Fibroblast of skin of left biceps (primary cell): ENCODE data around the gene JAML.

Experiments
- DNase-seq, 2 experiments: peaks; one replicate each; pipeline ENCODE4 v3.0.0-alpha.2; 2013; ENCODE audit warnings: low read depth in 2 of 2

JAML gene

GRCh38 chr11:118239509-118240205 lies 14.8 kb upstream of the JAML start:
- DNase-seq: no peak

GRCh38 chr11:118238929-118239328 lies 14.1 kb upstream of the JAML start:
- no peak for DNase-seq

DNA sequence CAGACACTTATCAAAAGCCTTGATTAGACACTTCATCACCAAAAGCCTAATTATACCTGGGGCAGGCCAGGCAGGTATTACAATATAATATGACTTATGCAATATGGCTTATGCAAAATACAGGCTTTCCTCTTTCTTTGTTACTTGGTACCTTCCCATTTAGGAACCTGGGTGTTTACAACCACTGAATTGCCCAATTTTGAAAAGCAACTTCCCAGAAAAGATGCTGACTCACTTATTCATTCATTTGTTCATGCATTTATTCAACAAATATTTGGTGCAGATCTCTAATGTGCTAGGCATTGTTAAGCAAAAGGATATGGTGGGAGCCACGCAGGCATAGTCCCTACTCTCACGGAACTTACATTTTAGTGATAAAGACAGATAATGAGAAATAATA lies 13.6 kb upstream of the JAML start:
- no peak for DNase-seq

- no peak for DNase-seq
Measured at GRCh38 chr11:118236170-118236569, 11.4 kb upstream of the JAML start.

GRCh38 chr11:118234833-118235232 lies 10.0 kb upstream of the JAML start:
- DNase-seq: no peak

DNA sequence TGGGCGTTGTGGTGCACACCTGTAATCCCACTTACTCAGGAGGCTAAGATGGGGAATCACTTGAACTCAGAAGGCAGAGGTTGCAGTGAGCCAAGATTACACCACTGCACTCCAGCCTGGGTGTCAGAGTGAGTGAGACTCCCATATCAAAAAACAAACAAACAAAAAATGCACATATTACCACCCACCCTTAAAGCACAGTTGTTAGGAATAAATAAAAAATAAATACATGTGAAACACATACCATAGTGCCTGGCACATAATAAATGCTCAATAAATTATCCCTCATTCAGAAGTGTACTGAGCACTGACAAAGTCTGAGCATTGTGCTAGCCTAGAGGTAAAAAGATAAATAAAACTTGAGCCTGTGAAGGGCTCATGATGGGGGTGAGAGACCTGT lies 9.0 kb upstream of the JAML start:
- no peak for DNase-seq

GRCh38 chr11:118233377-118233776 lies 8.6 kb upstream of the JAML start:
- DNase-seq: no peak

DNA sequence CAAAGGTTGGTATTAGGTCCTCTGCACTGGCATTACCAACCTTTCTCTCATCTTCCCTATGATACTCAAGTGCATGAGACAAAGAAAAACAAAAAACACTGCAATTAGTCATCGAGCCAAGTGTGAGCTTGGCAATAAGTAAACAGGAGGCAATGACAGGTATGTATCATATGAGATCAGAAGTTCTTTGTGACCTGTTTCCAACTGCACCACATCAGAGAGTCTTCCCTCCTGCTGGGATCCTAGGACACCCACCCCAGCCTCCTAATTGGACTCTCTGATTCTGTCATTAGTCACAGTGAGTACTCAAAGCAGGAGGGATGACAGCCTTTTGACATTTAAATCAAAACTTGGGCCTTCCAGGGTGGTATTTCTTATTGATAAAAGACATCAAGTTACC lies 7.8 kb upstream of the JAML start:
- no peak for DNase-seq

DNA sequence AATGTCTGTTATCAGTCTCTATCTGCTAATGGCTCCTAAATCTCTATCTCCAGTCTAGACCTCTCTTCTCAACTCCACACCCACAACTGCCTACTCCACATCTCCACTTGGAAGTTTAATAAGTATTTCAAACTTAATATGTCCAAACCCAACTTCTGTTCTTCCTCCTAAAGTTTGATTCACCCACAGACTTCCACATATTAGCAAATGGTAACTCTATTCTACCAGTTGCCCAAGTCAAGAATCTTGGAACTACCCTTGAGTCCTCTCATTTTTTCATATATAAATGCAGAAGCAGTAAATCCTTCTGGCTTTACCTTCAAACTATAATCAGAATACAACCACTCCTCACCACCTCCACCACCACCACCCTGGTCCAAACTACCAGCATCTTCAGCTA lies 6.7 kb upstream of the JAML start:
- no peak for DNase-seq

DNA sequence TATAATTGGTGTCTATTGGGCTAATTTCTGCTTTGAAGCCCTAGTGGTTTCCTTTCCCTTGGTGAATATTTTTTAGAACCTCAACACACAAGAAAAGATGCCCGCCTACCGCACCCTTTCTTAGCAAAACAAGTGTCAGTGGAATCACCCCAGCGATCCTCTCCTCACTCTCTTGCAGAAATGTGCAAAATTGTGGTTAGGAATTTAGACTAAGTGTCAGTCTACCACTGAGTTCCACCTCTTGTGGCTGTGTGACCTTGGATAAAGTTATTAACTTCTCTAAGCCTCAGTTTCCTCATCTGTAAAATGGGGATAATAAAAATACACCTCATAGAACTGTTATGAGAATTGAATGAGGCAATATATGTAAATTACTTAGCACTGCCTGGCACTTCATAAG lies 5.3 kb upstream of the JAML start:
- no peak for DNase-seq

DNA sequence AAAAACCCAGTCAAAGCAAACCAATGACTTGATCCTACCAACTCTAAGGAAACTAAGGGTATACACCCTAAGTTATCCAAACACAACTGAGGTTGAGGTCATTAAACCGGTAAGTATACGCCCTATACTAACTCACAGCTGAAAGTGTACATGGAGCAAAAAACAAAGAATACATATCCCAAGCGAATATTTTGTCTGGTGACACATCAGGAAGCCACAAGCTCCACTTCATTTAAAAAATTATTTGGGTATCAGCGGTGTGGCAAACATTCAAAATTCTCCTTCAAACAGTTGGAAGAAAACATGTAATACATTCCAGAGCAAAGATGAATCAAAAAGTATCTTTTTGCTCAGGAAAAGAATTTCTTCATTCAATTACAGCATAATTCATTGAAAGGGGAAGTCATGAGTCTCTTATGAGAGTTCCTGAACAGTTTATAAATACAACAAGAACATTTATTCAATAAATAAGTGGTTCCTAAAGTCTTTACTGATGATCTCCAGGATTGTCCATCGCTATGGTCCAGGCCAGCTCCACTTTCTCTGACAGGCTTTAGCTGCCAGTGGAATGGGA lies 4.5 kb upstream of the JAML start:
- no peak for DNase-seq

- no peak for DNase-seq
Measured at GRCh38 chr11:118227865-118228785, 3.3 kb upstream of the JAML start.

DNA sequence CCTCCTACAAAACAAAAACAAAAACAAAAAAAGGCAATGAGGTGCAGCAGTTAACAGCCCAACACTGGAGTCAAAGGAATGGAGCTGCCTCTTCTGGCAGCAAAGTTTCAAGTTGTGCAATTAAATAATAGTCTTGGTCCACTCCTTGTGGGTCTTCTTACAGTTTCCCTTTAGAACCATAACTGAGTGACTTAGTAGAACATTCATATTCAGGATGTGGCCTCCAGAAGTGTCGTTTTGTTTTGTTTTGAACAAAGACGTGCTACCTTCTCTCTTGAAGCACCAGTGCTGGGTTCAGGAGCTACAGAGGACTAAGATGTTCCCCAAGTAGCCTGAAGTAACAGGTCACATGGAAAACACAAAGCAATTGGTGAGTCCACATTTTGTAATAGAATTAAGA lies 2.0 kb upstream of the JAML start:
- DNase-seq: no peak

- DNase-seq: no peak
Measured at GRCh38 chr11:118226296-118226695, 1.5 kb upstream of the JAML start.

DNA sequence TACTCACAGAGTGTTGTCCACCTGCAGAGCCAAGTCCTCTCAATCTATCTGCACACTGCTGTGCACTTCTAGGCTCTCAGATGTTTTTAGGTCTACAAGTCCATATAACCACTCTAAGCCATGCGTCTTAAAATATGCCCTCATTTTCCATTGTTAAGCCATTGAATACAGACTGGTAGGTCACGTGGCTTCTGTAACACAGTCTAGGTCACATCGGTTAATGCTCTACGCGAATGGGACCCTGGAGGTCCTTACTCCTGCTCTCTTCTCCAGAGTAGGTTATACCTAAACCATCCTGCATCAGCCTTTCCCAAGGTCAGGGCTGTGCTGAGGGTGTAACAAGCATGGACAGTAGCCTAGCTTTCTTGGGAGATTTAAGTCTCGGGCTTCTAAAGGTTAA lies 819 bp downstream of the JAML start:
- no peak for DNase-seq

DNA sequence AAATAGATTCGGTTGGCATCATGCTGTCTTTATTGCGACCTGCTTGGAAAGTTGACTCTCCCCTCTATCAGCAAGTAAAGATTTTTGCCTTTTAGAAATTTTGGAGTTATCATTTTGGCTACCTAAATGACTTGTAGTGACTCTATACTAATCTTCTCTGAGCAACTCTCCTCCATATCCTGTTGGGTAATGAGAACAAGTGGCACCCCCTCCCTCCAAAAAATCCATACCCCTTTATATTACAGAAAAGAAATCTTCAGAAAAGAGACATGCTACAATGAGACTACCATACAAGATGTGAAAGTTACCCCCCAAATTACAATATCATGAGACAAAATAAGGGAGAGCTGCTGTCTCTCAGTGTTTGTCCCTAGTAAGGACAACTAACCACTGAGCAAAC lies 1.2 kb downstream of the JAML start:
- no peak for DNase-seq

GRCh38 chr11:118222437-118222836 lies 2.4 kb downstream of the JAML start:
- DNase-seq: no peak

DNA sequence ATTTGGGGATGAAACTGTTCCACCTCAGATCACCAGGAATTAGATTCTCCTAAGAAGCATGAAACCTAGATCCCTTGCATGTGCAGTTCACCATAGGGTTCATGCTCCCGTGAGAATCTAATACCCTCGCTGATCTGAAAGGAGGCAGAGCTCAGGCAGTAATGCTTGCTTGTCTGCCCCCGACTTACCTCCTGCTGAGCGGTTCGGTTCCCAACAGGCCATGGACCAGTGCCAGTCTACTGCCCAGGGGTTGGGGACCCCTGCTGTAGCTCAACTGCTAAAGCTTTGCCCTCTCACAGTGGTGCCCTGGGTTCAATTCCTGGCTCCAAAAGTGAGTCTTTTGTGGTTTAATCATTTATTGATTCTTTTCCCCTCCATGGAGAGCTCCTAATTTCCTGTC lies 3.4 kb downstream of the JAML start:
- DNase-seq: no peak

- no peak for DNase-seq
Measured at GRCh38 chr11:118219732-118220131, 5.1 kb downstream of the JAML start.

- DNase-seq: no peak
Measured at GRCh38 chr11:118219244-118219643, 5.6 kb downstream of the JAML start.

DNA sequence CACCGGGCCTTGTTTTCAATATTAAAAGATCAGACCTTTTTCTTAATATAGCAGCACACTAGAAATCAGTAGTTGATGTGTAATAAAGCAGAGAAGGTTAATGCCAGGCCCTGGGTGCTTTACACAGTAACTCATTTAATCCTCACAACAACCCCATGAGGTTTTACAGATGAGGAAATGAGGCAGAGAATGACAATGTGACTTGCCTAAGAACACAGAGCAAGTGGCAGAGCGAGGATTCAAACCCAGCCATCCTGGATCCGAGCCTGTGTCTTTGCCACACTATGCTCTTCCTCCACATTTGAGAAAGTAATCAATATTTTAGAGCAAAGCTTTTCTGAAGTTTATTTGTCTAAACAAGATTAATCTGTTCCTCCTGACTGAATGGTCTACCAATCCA lies 7.2 kb downstream of the JAML start:
- no peak for DNase-seq

DNA sequence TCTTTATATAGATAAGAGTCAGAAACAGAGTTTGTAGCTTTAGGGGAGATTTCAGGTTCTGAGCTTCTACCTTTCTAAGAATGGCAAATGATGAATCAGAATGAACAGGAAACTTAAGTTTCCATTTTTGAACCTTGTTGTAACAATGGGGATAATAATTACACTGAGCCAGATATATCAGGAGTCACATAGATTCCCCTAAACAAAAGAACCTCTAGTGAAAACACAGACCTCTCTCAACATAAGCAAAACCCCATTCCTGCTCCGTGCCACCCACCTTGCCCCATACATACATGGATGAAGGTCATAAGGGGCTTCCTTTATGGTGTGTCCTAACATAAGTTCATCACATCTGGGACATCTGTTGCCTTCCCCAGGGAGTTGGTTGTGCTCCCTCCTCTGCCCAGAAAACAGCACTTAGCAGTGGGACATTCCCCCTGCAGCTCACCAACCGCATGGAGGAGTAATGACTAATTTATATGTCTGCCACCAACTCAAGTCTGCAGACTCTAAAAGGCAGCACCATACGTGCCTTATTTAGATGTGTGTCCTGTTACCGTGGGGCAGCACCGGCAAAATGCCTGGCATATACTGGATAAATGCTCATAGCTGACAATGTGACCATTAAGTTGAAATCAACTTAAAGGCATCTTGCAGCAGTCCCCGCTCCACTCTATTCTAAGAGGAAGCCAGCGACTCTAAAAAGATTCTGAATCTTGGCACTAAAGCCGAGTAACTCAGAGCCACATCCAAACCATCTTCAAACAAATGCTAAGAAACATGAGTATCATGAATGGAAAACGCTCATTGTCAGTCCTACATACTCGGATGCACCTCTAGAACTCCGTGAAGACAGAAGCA lies 8.0 kb downstream of the JAML start:
- DNase-seq: no peak
